CD14-positive monocyte (primary cell): ENCODE measurements around the gene PARP15. TPM values are rescaled to one million over a fixed set of nuclear protein-coding genes. Genes with fewer than 3 reads are reported as not detected.
A peak's percentile ranks its signal among the peaks of the same experiment; 100 is the strongest.

Source experiments
- DNase-seq, 3 donors: peaks; one replicate each; pipeline ENCODE4 v3.0.0-alpha.2; 2011 to 2022
- H2AFZ ChIP-seq: 2 replicates; pipeline ENCODE4 v1.6.0; 2012; ENCODE audit warnings: mild to moderate bottlenecking, low read depth, low read length, inconsistent platforms; ENCODE audit not compliant: insufficient read depth, poor library complexity, severe bottlenecking
- H3K27ac ChIP-seq, 2 donors: 1 replicate in 1 of 2; 2 replicates in 1 of 2; pipeline ENCODE4 v1.5.1; 2012 to 2013; ENCODE audit warnings: low read length in 2 of 2, control low read depth in 1 of 2, inconsistent platforms in 1 of 2, low read depth in 1 of 2, mild to moderate bottlenecking in 1 of 2
- H3K27me3 ChIP-seq, 2 donors: one replicate each; pipeline versions ENCODE4 v1.6.0 to v1.6.1; 2011 to 2013; ENCODE audit warnings: low read length in 2 of 2; ENCODE audit not compliant: control insufficient read depth in 2 of 2, insufficient read depth in 2 of 2
- H3K36me3 ChIP-seq, 2 donors: replicated peaks in 1 of 2; 1 replicate in 1 of 2; 2 replicates in 1 of 2; pipeline versions ENCODE4 v1.5.1 to v1.6.1; 2012 to 2013; ENCODE audit warnings: low read length in 2 of 2, control low read depth in 1 of 2, inconsistent platforms in 1 of 2, mild to moderate bottlenecking in 1 of 2; ENCODE audit not compliant: insufficient read depth in 2 of 2, control insufficient read depth in 1 of 2
- H3K4me1 ChIP-seq, 2 donors: 1 replicate in 1 of 2; 2 replicates in 1 of 2; pipeline versions ENCODE4 v1.5.1 to v1.6.1; 2012 to 2013; ENCODE audit warnings: low read length in 2 of 2, control low read depth in 1 of 2, inconsistent platforms in 1 of 2, mild to moderate bottlenecking in 1 of 2, moderate library complexity in 1 of 2; ENCODE audit not compliant: insufficient read depth in 2 of 2, control insufficient read depth in 1 of 2
- H3K4me2 ChIP-seq: replicated peaks from 2 replicates; pipeline ENCODE3; 2012; ENCODE audit warnings: low read length, moderate library complexity, mild to moderate bottlenecking; ENCODE audit not compliant: poor library complexity, severe bottlenecking; ENCODE audit errors: extremely low read depth
- H3K4me3 ChIP-seq, 3 experiments: fragments of 200-600 bp in 1 of 3; sonication (generic) in 1 of 3; replicated peaks in 1 of 3; 1 replicate in 2 of 3; 2 replicates in 1 of 3; pipeline ENCODE4 v1.5.1; 2011 to 2013; ENCODE audit warnings: low read length in 3 of 3, mild to moderate bottlenecking in 3 of 3, control low read depth in 2 of 3, low read depth in 2 of 3, inconsistent platforms in 1 of 3, moderate library complexity in 1 of 3
- H3K79me2 ChIP-seq: 2 replicates; pipeline ENCODE4 v1.6.0; 2012; ENCODE audit warnings: mild to moderate bottlenecking, control low read depth, inconsistent platforms, low read length, moderate library complexity; ENCODE audit not compliant: insufficient read depth
- H3K9ac ChIP-seq: 2 replicates; pipeline ENCODE4 v1.6.0; 2017; ENCODE audit warnings: low read length, mild to moderate bottlenecking; ENCODE audit not compliant: insufficient read depth, poor library complexity, severe bottlenecking
- H3K9me3 ChIP-seq, 2 donors: replicated peaks in 1 of 2; 1 replicate in 1 of 2; 2 replicates in 1 of 2; pipeline versions ENCODE4 v1.5.1 to v1.6.1; 2012 to 2013; ENCODE audit warnings: low read length in 2 of 2, control low read depth in 1 of 2; ENCODE audit not compliant: control insufficient read depth in 1 of 2, insufficient read depth in 1 of 2
- H4K20me1 ChIP-seq: 2 replicates; pipeline ENCODE4 v1.6.0; 2012; ENCODE audit warnings: mild to moderate bottlenecking, low read length, control low read depth, moderate library complexity; ENCODE audit not compliant: insufficient read depth
- H3K27ac Mint-ChIP-seq, 7 donors: one replicate each; pipeline ENCODE4 v1.8.0; 2020; ENCODE audit warnings: mild to moderate bottlenecking in 7 of 7, mixed read lengths in 7 of 7, moderate library complexity in 6 of 7, inconsistent platforms in 2 of 7
- H3K27me3 Mint-ChIP-seq, 3 donors: one replicate each; pipeline ENCODE4 v1.8.0; 2021 to 2022; ENCODE audit warnings: low read depth in 3 of 3, mild to moderate bottlenecking in 3 of 3, mixed read lengths in 3 of 3, moderate library complexity in 3 of 3, inconsistent platforms in 1 of 3
- H3K36me3 Mint-ChIP-seq, 2 donors: one replicate each; pipeline ENCODE4 v1.8.0; 2020; ENCODE audit warnings: mixed read lengths in 2 of 2, inconsistent platforms in 1 of 2, mild to moderate bottlenecking in 1 of 2
- H3K4me1 Mint-ChIP-seq: one replicate; pipeline ENCODE4 v1.8.0; 2020; ENCODE audit warnings: mild to moderate bottlenecking, mixed read lengths
- H3K4me3 Mint-ChIP-seq, 2 donors: one replicate each; pipeline ENCODE4 v1.8.0; 2020; ENCODE audit warnings: mild to moderate bottlenecking in 2 of 2, mixed read lengths in 2 of 2, moderate library complexity in 1 of 2
- H3K9me3 Mint-ChIP-seq, 7 donors: one replicate each; pipeline ENCODE4 v1.8.0; 2020 to 2022; ENCODE audit warnings: mixed read lengths in 7 of 7, mild to moderate bottlenecking in 6 of 7, moderate library complexity in 6 of 7, inconsistent platforms in 2 of 7
- WGBS: methylation state at CpG from one replicate; pipeline ENCODE4 v1.1.5; 2013; ENCODE audit warnings: missing lambda C conversion rate; ENCODE audit not compliant: insufficient coverage; 5-methylcytosine and 5-hydroxymethylcytosine counted together
- intact Hi-C, 2 donors: fragments of 100-400 bp; cut with micrococcal nuclease; formaldehyde crosslinking; loops; one replicate each; pipeline versions ENCODE4 v1.15.0 to v1.15.1; 2023
- polyA plus RNA-seq, 3 donors: library from polyadenylated mRNA; depleted of rRNA in 1 of 3; unstranded in 2 of 3; stranded (reverse) in 1 of 3; fragments of 300-500 nt in 2 of 3; fragments of >200 nt in 1 of 3; fragmentation: Illumina TruSeq in 2 of 3; gene quantifications; 1 replicate in 2 of 3; 2 replicates in 1 of 3; pipeline ENCODE4 v1.2.3, GENCODE V29; 2012 to 2021
- TF ChIP-seq, protein P1 (sequence below): fragments of 200-600 bp; IDR thresholded peaks from one replicate; pipeline ENCODE4 v1.8.0; 2022; ENCODE audit warnings: antibody characterized with exemption, mild to moderate bottlenecking

PARP15 gene
- polyA plus RNA-seq, 3 donors = 0.23 to 4.4 (median 0.28) TPM

DNA sequence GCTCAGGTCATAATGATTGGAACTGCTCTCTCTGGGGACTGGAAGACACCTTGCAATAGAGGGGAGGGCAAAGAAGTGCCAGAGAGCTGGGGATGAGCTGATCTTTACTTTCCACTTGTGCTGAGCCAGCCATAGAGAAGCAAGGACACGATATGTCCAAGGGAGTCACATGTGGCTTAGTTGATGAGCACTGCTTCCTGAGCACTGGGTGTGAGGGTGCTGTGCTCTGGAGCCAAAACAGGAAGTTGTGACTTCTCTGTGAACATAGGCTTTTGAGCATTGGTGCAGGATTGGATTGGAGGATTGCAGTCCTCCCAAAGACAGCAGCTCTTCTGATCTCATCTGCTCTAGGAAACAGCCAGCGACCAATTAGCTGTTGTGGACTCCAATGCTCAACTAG is 109.8 kb downstream of the PARP15 start:
- WGBS = 54% methylated on average over 2 of the region's 2 CpGs
- Histone ChIP-seq H4K20me1 (peaks cover 45% of the 10 kb centered on the region), H3K79me2 (peaks cover 31% of the 10 kb centered on the region), H3K9ac (no peak overlapping the region), H3K4me2 (no peak overlapping the region), H3K4me3 (no peak overlapping the region), H3K4me1 (peaks cover 22 to 27% of the 10 kb centered on the region in 2 donors), H2AFZ (no peak overlapping the region), H3K36me3 (peaks cover 5 to 11% of the 10 kb centered on the region in 2 donors), H3K27me3 (no peaks in the 10 kb centered on the region), H3K9me3 (no peaks in the 10 kb centered on the region), H3K27ac (peak overlapping the region; percentile 31 to 52)
- Mint-ChIP-seq H3K36me3 (peaks cover 36 to 46% of the 10 kb centered on the region in 2 donors), H3K4me3 (no peak overlapping the region), H3K27me3 (no peaks in the 10 kb centered on the region), H3K4me1 (peaks cover 30% of the 10 kb centered on the region), H3K27ac (peak overlapping the region; percentile 53 to 80 (median 67)), H3K9me3 (peaks cover 0 to 3% (median 0%) of the 10 kb centered on the region in 7 donors)
- TF ChIP-seq, protein P1, sequence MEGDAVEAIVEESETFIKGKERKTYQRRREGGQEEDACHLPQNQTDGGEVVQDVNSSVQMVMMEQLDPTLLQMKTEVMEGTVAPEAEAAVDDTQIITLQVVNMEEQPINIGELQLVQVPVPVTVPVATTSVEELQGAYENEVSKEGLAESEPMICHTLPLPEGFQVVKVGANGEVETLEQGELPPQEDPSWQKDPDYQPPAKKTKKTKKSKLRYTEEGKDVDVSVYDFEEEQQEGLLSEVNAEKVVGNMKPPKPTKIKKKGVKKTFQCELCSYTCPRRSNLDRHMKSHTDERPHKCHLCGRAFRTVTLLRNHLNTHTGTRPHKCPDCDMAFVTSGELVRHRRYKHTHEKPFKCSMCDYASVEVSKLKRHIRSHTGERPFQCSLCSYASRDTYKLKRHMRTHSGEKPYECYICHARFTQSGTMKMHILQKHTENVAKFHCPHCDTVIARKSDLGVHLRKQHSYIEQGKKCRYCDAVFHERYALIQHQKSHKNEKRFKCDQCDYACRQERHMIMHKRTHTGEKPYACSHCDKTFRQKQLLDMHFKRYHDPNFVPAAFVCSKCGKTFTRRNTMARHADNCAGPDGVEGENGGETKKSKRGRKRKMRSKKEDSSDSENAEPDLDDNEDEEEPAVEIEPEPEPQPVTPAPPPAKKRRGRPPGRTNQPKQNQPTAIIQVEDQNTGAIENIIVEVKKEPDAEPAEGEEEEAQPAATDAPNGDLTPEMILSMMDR = no peak
- peak in 2 of 3 donors; percentile 23 to 58 for DNase-seq
- intact Hi-C loops = loop anchor here in 1 of 2 donors (10.0 kb wide), 3 partner anchors 232 to 1142 kb away; partner anchors contain the start of genes FAM162A, MIX23 and POLQ

Other genes with a start within 250 kb of the PARP15 start
- gene MIX23, start 194.4 kb upstream of the PARP15 start, polyA plus RNA-seq = 1 to 10 TPM; 3.9 to 8.2 (median 5.2) TPM
- gene FAM162A, start 193.5 kb upstream of the PARP15 start, polyA plus RNA-seq = 10 to 100 TPM in 2 of 3 donors, 1 to 10 TPM in 1; 6.8 to 28.5 (median 24.2) TPM
- gene WDR5B, start 161.6 kb upstream of the PARP15 start, polyA plus RNA-seq = 1 to 10 TPM in 1 of 3 donors, under 1 TPM in 2; 0.85 to 3.1 (median 0.85) TPM
- gene KPNA1, start 62.7 kb upstream of the PARP15 start, polyA plus RNA-seq = 10 to 100 TPM; 18.0 to 41.2 (median 38.5) TPM
- 10 to 100 TPM; 31.4 to 43.3 (median 34.4) TPM for gene PARP9, start 13.3 kb upstream of the PARP15 start, polyA plus RNA-seq
- gene DTX3L, start 13.3 kb upstream of the PARP15 start, polyA plus RNA-seq = 10 to 100 TPM in 2 of 3 donors, 1 to 10 TPM in 1; 8.6 to 29.0 (median 17.7) TPM
- gene PARP14, start 103.2 kb downstream of the PARP15 start, polyA plus RNA-seq = 10 to 100 TPM; 22.1 to 68.8 (median 26.9) TPM
- gene HSPBAP1, start 216.2 kb downstream of the PARP15 start, polyA plus RNA-seq = 10 to 100 TPM; 11.7 to 48.2 (median 11.9) TPM
- gene SLC49A4, start 217.4 kb downstream of the PARP15 start, polyA plus RNA-seq = 10 to 100 TPM; 12.9 to 19.0 (median 18.6) TPM